Neural progenitor cell (in vitro differentiated cells): ENCODE data around the gene KIF24.

Source experiments
- CTCF ChIP-seq: fragments of 200-600 bp; sonication (generic); IDR thresholded peaks from 2 replicates; pipeline ENCODE4 v1.5.1; 2017; ENCODE audit warnings: antibody characterized with exemption, mild to moderate bottlenecking
- EZH2 ChIP-seq: fragments of 200-600 bp; sonication (generic); IDR thresholded peaks from 2 replicates; pipeline ENCODE4 v1.6.1; 2017; ENCODE audit warnings: antibody characterized with exemption, mild to moderate bottlenecking, moderate library complexity
- EZH2phosphoT487 ChIP-seq: fragments of 200-600 bp; sonication (generic); IDR thresholded peaks from 2 replicates; pipeline ENCODE4 v1.6.1; 2017; ENCODE audit warnings: antibody characterized with exemption

GRCh38 chr9:34292552-34292951 lies 36.5 kb downstream of the KIF24 start:
- TF ChIP-seq EZH2phosphoT487 (no peak), EZH2 (no peak), CTCF (no peak)
